GM12801 (cell line): Measurements from ENCODE around the gene HINT2.

ENCODE experiments used
- TF ChIP-seq, protein P1 (sequence below): IDR thresholded peaks from one replicate; pipeline ENCODE4 v1.5.1; 2011; ENCODE audit warnings: control low read depth; ENCODE audit not compliant: insufficient read length; ENCODE audit errors: extremely low read depth

Gene HINT2

DNA sequence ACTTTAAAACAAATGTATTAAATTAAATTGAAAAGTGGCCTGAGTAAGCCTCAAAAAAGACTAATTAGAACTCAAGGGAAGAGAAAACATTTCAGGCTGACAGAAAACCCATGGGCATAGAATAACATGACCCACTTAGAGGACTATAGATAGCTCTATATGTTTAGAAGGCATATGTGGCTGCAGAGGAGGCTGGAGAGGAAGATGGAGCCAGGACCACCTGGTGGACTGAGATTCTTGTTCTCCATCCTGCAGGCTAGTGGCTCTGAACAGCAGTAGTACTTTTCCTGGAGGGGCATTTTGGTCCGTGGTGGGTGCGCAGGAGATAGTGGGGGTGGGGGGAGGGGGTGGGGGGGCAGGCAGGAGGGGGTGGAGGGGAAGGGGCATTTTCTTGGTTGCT lies 33.8 kb downstream of the HINT2 start:
- TF ChIP-seq, protein P1, sequence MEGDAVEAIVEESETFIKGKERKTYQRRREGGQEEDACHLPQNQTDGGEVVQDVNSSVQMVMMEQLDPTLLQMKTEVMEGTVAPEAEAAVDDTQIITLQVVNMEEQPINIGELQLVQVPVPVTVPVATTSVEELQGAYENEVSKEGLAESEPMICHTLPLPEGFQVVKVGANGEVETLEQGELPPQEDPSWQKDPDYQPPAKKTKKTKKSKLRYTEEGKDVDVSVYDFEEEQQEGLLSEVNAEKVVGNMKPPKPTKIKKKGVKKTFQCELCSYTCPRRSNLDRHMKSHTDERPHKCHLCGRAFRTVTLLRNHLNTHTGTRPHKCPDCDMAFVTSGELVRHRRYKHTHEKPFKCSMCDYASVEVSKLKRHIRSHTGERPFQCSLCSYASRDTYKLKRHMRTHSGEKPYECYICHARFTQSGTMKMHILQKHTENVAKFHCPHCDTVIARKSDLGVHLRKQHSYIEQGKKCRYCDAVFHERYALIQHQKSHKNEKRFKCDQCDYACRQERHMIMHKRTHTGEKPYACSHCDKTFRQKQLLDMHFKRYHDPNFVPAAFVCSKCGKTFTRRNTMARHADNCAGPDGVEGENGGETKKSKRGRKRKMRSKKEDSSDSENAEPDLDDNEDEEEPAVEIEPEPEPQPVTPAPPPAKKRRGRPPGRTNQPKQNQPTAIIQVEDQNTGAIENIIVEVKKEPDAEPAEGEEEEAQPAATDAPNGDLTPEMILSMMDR = no peak

DNA sequence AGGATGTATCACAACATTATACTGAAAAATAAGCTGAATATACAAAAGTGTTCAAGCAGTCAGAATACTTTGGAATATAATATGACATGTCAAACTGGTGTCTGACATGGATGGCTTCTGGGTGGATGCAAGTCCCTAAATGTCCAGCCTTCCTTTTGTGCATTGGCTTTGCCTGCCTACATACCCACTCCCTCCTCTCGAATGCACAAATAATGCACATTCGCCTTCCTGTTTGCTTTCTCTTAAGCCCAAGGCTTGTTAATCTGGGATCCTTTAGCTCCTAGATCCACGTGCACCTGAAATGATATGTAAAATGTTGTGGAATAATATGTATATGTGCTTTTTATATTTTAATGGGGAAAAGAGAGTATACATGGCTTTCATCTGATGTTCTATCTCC lies 36.3 kb downstream of the HINT2 start:
- TF ChIP-seq, protein P1 = no peak

DNA sequence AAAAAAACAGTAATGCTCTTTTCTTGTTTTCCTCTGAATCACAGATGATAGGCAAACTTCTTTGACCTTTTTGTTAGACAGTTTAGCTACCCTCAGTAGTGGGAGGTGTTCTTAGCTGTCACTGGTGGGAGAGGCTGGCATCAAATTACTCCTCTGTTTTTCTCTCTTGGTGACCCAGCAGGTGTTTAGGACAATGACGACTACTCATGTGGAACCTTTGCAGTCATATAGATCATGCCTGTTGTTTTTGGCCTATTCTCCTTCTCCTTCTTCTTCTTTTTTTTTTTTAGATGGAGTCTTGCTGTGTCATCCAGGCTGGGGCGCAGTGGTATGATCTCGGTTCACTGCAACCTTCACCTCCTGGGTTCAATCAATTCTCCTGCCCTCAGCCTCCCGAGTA lies 38.8 kb downstream of the HINT2 start:
- TF ChIP-seq, protein P1 = no peak

DNA sequence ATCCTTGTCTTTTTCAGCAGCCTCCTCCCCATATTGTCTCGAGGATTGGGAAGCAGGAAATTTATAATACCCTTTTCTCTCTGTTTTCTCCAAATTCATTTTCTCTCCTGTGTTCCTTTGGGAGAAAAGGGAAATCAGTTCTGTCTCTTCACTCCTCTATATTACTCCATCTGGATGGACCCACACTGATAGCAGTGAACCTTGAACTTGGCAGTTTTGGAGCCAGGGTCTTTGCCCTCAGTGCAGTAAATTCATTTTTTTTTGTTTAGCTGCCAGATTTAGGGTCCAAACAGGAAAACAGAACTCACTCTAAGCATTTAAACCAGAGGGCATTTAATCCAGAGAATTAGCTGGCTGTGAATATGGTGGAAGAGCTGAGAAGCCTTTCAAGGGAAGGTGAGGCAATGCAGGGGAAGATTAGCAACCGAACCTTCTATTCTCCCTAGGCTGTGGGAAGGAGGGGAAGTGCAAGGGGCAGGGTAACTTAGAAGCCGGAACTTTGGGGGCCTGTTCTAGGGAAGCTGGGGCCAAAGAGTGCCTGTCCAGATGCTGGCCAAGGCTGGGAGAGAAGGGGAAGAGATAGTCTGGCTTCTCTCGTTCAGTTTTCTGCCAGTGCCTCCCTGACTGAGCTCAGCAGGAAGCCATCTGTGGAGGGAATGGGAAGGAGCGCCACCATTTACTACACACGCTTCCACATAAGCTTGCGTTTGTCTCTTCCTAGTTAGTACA lies 39.8 kb downstream of the HINT2 start:
- TF ChIP-seq, protein P1 = no peak

DNA sequence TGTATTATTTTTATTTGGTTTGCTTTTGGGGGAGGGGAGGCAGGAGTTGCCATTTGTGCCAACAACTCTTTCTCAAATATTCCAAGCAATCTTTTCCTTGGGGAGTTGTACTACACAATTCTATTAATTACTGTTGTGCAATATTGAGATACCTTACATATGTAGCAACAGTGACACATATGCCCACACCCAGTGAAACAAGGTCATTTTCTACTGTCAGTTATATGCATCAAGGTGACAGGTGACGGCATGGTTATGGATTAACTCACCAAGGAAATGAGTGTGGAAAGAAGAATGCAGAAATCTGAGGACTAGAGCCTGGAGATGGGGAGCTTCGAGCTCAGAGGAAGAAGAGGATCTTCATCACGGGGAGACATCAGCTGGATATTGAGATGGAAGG lies 42.9 kb downstream of the HINT2 start:
- TF ChIP-seq, protein P1 = no peak

DNA sequence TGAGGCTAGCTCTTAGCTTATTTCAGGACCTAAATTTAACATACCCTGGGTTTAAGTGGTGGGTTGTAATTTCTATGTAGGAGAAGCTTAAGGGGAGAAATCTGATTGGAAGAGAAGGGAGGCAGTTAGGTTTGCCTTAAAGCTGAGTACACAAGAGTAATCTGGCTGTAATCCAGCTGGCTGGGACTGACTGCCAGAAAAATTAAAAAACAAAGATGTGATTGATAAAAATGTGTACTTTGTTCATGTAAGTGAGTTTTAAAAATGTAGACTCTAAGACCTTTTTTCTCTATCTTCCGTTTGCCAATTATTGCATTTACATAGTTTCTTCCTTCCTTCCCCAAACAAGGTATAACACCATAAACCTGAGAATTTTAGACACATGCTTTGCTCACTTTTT lies 43.3 kb downstream of the HINT2 start:
- TF ChIP-seq, protein P1 = no peak

DNA sequence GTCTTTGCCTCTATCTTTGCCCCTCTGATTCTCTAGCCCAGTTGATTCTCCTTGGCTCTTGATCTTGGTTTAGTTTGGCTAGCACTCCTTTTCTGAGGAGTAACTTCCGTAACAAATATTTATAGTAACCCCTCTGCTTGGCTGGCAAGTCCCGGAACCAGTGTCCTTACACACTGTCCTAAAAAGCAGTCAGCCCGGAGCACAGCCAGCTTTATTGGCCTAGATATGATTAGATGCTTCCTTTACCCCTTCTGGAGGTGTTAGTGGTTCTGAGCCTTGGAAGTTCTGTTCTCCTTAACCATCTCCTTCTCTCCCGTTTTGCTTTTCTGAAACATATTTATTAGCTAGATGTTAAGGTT lies 43.8 kb downstream of the HINT2 start:
- TF ChIP-seq, protein P1 = no peak
